Thyroid gland (tissue), 4 donors: Measurements from ENCODE around the gene FBXO11.

Source experiments
- POLR2A ChIP-seq, 2 donors: fragments of 450-650 bp; IDR thresholded peaks; one replicate each; pipeline ENCODE4 v1.6.1; 2017; ENCODE audit warnings: antibody characterized with exemption in 2 of 2, mild to moderate bottlenecking in 2 of 2, moderate library complexity in 1 of 2
- TF ChIP-seq, protein P1 (sequence below), 6 experiments: fragments of 200-600 bp in 3 of 6; fragments of 450-650 bp in 3 of 6; sonication (generic) in 3 of 6; IDR thresholded peaks; one replicate each; pipeline ENCODE4 v1.5.1; 2016 to 2019; ENCODE audit warnings: antibody characterized with exemption in 6 of 6, mild to moderate bottlenecking in 2 of 6, inconsistent platforms in 1 of 6, moderate library complexity in 1 of 6

DNA sequence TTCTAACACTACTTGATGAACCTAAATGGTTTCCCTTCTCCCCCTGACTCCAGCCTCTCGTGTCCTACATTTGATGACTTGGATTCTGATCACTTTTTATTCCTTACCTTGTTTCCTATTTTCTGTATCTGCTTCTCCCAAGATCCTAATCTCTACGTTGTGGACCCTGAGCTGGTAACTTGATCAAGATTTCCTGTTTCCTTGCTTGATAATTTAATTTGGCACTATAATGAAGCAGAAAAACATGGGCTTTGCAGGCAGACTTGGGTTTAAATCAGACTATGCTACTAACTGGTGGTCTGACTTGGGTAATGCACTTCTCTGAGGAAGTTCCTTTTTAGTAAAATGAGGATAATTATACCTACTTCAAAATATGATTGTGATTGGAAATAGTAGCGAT lies 11.7 kb upstream of the FBXO11 start:
- no peak for TF ChIP-seq POLR2A (IDR thresholded peaks at IDR 0.05)
- TF ChIP-seq, protein P1, sequence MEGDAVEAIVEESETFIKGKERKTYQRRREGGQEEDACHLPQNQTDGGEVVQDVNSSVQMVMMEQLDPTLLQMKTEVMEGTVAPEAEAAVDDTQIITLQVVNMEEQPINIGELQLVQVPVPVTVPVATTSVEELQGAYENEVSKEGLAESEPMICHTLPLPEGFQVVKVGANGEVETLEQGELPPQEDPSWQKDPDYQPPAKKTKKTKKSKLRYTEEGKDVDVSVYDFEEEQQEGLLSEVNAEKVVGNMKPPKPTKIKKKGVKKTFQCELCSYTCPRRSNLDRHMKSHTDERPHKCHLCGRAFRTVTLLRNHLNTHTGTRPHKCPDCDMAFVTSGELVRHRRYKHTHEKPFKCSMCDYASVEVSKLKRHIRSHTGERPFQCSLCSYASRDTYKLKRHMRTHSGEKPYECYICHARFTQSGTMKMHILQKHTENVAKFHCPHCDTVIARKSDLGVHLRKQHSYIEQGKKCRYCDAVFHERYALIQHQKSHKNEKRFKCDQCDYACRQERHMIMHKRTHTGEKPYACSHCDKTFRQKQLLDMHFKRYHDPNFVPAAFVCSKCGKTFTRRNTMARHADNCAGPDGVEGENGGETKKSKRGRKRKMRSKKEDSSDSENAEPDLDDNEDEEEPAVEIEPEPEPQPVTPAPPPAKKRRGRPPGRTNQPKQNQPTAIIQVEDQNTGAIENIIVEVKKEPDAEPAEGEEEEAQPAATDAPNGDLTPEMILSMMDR (IDR thresholded peaks at IDR 0.05), result no peak
